ENCODE results near the gene KANK3. TPM values are rescaled to one million over a fixed set of nuclear protein-coding genes. Genes with fewer than 3 reads are reported as not detected.
A peak's percentile ranks its signal among the peaks of the same experiment; 100 is the strongest.
"Not testable (repeated sequence)": the region's sequence is repeated elsewhere in the genome, so short reads cannot be mapped to it uniquely, and the experiment has no call there.

Gene KANK3
- 7.7 TPM for total RNA-seq

DNA sequence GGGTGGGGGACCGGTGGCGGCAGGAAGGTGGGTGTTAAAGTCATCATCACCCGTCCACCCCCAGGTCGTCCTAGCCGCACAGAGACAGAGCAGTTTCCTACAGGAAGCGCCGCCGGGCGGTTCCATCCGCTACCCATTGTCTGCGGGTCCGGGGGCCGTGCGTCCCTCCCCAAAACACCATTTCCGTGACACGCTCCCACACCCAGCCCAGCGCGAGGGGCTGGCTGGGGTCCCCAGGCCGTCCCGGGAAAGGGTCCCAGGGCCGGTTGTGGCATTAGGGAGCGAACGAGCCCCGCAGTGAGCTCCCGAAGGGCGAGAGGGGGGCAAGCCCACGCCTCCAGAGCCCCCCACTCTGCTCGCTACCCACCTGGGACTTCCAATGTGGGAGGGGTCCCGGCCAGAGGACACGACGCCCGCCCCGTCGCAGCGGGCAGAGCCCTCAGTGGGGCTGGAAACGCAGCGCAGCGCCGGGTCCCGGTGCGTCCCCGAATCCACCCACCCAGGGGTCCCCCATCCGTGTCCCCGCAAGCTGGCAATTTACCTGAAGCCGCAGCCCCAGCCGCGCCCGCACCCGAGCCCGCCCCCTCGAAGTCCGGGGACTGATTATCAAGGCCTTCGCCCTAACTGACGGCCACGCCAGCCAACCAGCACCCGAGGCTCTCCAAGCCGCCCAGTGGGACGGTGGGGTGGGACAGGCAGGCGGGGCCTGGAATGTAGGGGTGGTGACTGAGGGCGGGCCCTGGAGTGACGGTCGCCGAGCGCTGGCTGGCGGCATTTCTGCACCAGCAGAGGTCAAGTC is at the start of gene KANK3:
TSS of gene KANK3 (minus strand) at position 579 of the 799 bp plus-strand sequence. CDS start 5,434 bp downstream, outside the sequence.
- DNase-seq (ENCODE audit: low spot score) = peak; percentile 95

DNA sequence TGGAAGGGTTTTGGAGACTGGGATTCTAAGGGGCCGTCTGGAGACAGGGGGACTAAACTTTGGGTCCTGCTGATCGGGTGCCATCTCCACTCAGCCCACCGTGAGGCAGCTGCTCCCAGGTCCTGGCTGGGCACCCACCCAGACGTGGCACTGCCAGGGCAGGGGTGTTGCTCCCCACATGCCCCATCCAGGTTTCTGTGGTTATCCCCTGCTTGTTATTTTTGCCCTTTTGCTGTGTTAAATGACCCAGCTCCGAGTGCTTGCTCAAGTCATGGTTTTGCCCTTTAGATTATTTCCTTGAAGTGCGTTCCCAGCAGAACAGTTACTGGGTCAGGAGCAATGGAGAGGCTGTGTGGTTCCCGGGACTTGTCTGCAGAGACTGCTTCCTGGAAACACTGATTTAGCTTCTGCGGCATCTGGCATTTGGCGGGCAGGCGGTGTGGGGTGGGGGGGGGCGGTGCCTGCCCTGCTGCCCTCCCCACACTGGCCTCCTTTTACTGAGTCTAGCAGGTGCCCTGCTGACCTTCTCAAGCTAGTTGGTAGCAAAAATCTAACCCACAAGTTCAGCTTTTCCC is 49.0 kb upstream of the KANK3 start:
- DNase-seq (ENCODE audit: low spot score) = no peak

DNA sequence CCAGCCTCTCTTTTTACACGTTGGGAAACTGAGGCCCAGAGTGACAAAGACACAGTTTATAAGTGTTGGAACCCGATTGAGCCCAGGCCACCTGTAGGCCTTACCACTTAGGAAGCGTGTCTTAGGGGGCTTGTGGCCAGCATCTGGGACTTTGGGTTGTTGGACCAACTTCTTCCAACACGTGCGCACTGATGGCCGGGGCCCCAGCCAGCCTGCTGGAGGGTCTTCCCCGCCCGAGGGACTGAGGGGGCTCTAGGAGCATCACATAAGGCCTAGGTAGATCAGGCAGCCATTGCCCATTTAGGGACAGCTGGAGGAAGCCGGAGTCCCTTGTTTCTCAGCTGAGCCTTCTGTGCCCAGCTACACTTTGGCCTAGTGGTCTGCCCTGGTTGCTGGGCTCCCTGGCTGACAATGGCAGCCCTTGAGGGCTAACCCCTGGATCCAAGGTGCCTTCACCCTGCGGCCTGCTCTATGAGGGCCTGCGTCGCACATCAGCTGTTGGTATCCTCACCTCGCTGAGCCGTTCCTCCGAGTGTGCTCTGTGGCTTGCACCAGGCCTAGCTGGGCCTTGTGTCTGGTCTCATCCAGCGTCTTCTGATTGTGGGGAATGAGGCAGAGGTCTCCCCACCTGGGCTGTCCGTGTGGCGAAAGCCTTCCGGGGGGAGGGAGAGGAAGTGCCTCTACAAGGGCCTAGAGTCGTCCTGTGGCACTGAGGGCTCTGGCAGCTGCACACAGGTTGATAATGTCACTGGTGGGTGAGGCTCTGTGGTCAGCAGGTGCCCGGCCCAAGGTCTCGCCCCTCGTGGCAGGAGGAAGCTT is 48.3 kb upstream of the KANK3 start:
- DNase-seq (ENCODE audit: low spot score) = no peak

DNA sequence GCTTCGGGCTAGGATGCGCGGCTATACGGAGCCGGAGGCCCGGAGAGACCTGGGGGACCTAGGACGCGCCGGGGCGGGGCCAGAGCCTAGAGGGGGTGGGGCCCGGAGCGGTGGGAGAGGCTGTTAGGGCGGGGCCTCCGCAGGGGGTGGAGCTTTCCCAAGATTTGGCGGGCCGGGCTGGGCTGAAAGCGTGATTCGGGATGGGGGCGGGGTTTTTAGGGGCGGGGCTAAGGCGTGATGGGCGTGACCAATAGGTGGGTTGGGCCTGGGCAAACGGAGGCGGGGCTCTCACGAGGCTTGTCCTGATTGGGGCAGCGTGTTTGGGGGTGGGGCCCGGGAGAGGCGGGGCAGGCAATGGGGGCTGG is 47.5 kb upstream of the KANK3 start:
- peak; percentile 95 for DNase-seq (ENCODE audit: low spot score)

DNA sequence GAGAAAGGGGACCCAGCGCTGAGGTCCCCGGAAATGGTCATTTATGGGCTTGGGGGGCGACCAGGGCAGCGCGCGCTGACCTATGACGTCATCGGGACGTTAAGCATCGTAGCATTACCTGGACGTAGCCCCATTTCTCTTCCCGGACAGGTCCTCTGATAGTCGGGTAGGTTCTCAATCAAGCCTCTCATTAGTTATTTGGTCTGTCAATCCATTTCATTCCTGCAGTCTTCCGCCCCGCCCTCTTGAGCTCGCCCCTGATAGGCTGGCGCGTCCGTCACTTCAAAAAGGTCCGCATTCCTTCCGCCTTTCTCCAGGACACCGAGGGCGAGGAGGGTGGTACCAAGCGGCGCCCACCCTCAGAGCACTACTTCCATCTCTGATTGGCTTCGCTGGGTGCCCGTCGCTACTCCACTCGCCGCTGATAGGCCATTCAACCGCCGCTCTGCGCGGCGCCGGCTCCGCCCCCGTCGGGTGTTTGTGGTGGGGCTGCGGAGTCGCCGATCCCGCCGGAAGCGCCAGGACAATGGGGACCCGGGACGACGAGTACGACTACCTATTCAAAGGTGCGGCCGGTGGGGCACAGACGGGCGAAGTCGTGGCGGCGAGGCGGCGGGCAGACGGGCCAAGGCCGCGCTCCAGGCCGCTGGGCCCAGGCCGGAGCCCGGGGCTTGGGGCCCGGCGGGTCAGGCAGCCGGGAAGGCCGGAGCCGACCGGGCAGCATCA is 47.0 kb upstream of the KANK3 start, which contains the start of gene RAB11B:
TSS of gene RAB11B (plus strand) at position 470 of the 726 bp plus-strand sequence. CDS start at position 527, 57 bp downstream.
- DNase-seq (ENCODE audit: low spot score) = peak; percentile 100

DNA sequence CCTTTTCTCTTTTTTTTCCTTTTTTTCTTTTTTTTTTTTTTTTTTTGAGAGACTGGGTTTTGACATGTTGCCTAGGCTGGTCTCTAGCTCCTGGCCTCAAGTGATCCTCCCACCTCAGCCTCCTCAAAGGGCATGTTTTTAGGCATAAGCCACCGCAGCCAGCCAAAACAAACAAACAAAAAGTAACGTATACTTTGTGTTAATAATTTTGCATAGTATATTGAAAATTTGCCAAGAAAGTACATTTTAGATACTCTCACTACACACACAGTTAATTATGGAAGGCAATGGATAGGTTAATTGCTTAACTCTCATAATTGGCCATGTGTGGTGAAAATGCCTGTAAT is 45.5 kb upstream of the KANK3 start:
- no peak for DNase-seq (ENCODE audit: low spot score)

DNA sequence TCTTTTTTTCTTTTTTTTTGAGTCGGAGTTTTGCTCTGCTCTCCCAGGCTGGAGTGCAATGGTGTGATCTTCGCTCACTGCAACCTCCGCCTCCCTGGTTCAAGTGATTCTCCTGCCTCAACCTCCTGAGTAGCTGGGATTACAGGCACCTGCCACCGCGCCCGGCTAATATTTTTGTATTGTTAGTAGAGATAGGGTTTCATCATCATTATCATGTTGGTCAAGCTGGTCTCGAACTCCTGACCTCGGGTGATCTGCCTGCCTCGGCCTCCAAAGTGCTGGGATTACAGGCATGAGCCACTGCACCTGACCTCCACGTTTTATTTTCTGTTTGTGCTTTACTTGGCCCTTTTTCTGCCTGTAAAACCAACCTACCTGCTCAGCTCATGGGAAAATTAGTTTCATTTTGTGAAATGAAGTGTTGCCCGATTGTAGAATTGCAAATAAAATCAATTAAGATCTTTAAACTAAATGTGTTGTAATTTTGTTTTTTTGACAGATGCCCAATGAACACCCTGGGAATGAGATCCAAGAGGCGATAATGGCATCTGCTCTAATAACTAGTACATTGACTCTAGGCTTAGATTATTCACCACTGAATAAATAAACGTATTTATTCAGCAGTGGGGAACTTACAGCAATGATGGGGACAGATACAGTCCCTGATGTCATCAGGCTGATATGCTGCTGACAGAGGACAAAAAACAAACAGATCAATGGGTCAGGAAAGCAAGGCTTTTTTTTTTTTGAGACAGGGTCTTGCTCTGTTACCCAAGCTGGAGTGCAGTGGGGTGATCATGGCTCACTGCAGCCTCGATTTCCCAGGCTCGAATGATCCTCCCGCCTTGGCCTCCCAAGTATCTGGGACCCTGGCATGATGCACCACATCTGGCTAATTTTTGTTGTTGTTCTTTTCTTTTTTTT is 44.9 kb upstream of the KANK3 start:
- DNase-seq (ENCODE audit: low spot score) = no peak

DNA sequence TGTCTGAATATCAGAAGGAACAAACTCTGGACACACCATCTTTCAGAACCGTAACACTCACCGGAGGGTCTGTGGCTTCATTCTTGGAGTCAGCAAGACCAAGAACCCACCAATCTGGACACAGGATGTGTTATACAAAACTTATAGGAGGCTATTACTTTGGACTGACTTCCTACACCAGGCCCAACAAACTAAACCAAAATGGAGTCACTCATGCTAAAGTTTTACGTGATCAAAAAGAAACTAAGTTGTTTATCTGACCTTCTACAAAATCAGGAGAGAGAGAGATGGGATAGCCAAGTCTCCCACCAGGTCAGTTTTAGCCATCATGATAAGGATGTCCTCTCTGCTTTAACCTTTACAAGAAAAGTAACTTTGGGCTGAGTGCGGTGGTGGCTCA is 43.9 kb upstream of the KANK3 start:
- DNase-seq (ENCODE audit: low spot score) = no peak

DNA sequence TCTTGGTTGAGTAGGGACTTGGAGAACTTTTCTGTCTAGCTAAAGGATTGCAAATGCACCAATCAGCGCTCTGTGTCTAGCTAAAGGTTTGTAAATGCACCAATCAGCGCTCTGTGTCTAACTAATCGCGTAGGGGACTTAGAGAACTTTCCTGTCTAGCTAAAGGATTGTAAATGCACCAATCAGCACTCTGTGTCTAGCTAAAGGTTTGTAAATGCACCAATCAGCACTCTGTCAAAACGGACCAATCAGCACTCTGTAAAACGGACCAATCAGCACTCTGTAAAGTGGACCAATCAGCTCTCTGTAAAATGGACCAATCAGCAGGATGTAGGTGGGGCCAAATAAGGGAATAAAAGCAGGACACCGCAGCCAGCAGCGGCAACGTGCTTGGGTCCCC is 43.4 kb upstream of the KANK3 start:
- not testable (repeated sequence) for DNase-seq (ENCODE audit: low spot score)

DNA sequence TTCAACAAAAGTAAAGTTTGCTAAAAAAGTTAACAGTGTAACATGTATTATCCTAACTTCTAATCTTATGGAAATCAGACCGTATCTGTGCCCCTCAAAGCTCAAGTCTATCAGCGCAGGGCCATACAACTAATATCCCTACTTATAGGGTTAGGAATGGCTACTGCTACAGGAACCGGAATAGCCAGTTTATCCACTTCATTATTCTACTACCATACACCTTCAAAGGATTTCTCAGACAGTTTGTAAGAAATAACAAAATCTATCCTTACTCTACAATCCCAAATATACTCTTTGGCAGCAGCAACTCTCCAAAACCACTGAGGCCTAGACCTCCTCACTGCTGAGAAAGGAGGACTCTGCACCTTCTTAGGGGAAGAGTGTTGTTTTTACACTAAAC is 42.5 kb upstream of the KANK3 start:
- DNase-seq (ENCODE audit: low spot score) = not testable (repeated sequence)

DNA sequence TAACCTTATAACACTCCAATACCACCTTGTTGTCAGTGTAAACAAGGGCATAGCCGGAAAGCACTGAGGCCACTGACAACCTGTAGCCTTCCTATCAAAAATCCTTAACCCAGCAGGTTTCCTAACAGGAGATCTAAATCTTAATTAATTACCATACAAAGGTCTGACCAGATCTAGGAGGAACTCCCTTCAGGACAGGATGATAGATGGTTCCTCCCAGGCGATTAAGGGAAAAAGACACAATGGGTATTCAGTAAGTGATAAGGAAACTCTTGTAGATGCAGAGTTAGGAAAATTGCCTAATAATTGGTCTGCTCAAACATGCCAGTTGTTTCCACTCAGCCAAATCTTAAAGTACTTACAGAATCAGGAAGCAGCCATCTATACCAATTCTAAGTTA is 42.0 kb upstream of the KANK3 start:
- DNase-seq (ENCODE audit: low spot score) = not testable (repeated sequence)

DNA sequence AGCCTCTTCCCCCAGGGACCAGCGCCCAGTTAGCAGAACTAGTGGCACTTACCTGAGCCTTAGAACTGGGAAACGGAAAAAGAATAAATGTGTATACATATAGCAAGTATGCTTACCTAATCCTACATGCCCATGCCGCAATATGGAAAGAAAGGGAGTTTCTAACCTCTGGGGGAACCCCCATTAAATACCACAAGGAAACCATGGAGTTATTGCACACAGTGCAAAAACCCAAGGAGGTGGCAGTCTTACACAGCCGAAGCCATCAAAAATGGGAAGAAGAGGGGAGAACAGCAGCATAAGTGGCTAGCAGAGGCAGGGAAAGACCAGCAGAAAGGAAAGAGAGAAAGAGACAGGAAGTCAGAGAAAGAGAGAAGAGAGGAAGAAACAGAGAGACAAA is 41.5 kb upstream of the KANK3 start:
- DNase-seq (ENCODE audit: low spot score) = not testable (repeated sequence)

DNA sequence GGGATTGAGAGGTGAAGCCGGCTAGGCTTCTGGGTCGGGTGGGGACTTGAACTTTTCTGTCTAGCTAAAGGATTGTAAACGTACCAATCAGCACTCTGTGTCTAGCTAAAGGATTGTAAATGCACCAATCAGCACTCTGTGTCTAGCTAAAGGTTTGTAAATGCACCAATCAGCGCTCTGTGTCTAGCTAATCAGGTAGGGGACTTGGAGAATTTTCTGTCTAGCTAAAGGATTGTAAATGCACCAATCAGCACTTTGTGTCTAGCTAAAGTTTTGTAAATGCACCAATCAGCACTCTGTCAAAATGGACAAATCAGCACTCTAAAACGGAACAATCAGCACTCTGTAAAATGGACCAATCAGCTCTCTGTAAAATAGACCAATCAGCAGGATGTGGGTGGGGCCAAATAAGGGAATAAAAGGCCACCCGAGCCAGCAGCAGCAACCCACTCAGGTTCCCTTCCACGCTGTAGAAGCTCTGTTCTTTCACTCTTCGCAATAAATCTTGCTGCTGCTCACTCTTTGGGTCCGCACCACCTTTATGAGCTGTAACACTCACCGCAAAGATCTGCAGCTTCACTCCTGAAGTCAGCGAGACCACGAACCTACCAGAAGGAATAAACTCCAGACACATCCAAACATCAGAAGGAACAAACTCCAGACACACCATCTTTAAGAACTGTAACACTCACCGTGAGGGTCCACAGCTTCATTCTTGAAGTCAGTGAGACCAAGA is 36.3 kb upstream of the KANK3 start:
- DNase-seq (ENCODE audit: low spot score) = not testable (repeated sequence)

DNA sequence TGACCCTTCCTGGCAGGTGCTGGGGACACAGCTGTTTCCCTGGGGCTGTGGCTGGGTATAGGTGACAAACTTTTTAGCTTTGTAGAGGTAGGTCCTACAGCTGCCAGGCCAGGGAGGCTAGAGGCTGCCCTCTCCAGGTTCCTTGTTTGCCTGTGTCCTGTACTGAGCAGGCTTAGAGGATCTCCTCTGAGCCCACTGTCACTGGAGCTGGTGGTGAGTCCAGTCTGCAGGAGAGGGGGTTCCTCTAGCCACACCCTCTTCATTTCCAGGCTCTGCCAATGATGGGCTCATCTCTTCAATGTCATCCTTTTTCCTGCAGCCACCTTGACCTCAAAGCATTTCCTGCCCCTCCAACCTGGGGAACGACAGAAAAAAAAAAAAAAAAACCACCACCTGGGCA is 34.5 kb upstream of the KANK3 start:
- no peak for DNase-seq (ENCODE audit: low spot score)

DNA sequence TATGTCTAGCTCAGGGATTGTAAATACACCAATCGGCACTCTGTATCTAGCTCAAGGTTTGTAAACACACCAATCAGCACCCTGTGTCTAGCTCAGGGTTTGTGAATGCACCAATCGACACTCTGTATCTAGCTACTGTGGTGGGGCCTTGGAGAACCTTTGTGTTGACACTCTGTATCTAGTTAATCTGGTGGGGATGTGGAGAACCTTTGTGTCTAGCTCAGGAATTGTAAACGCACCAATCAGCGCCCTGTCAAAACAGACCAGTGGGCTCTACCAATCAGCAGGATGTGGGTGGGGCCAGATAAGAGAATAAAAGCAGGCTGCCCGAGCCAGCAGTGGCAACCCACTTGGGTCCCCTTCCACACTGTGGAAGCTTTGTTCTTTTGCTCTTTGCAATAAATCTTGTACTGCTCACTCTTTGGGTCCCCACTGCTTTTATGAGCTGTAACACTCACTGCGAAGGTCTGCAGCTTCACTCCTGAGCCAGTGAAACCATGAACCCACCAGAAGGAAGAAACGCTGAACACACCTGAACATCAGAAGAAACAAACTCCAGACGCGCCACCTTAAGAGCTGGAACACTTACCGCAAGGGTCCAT is 33.4 kb upstream of the KANK3 start:
- DNase-seq (ENCODE audit: low spot score) = not testable (repeated sequence)

DNA sequence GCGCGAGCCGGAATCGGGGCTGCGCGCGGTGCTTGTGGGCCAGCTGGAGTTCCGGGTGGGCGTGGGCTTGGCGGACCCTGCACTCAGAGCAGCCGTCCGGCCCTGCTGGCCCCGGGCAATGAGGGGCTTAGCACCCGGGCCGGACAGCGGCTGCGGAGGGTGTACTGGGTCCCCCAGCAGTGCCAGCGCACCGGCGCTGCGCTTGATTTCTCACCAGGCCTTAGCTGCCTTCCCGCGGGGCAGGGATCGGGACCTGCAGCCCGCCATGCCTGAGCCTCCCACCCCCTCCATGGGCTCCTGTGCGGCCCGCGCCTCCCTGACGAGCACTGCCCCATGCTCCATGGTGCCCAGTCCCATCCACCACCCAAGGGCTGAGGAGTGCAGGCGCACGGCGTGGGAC is 32.7 kb upstream of the KANK3 start:
- not testable (repeated sequence) for DNase-seq (ENCODE audit: low spot score)

DNA sequence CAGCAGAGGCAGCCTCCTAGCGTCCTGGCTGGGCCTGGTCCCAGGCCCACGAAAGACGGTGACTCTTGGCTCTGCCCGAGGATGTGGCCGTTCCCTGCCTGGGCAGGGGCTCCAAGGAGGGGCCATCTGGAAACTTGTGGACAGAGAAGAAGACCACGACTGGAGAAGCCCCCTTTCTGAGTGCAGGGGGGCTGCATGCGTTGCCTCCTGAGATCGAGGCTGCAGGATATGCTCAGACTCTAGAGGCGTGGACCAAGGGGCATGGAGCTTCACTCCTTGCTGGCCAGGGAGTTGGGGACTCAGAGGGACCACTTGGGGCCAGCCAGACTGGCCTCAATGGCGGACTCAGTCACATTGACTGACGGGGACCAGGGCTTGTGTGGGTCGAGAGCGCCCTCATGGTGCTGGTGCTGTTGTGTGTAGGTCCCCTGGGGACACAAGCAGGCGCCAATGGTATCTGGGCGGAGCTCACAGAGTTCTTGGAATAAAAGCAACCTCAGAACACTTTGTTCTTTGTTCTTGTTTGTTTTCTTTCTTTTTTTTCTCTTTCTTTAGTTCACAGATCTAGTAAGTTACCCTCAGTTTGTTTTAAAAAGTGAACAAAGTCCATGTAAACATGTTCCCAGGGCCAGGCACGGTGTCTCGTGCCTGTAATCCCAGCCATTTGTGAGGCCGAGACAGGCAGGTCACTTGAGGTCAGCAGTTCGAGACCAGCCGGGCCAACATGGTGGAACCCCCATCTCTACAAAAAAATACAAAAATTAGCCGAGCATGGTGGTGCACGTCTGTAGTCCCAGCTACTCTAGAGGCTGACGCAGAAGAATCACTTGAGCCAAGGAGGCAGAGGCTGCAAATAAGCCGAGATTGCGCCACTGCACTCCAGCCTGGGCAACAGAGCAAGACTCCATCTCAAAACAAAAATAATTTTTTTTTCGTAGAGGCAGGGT is 31.1 kb upstream of the KANK3 start:
- DNase-seq (ENCODE audit: low spot score) = peak; percentile 57

DNA sequence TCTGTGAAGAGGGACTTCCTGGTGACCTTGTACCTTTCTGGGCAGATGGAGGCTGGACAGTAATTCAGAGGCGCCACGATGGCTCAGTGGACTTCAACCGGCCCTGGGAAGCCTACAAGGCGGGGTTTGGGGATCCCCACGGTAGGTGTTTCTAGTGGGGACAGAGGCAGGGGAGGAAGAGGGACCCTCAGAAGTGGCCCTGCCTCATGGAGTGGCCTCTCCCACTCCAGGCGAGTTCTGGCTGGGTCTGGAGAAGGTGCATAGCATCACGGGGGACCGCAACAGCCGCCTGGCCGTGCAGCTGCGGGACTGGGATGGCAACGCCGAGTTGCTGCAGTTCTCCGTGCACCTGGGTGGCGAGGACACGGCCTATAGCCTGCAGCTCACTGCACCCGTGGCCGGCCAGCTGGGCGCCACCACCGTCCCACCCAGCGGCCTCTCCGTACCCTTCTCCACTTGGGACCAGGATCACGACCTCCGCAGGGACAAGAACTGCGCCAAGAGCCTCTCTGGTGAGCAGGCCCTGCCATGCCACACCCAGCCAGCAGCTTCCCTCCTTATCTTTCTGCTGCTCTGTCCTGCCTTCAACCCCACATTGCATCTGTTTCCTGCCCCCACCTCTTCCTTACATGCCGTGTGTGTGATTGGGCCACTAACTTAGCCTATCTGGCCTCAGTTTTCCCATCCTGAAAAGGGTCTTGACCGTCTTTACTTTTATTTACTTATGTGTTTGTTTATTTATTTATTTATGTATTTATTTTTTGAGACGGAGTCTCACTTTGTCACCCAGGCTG is 28.1 kb upstream of the KANK3 start:
- no peak for DNase-seq (ENCODE audit: low spot score)

All from mucosa of gallbladder (tissue), 1 donor.